Uterus (tissue), 4 donors: ENCODE measurements around the gene CABP5. TPM values are rescaled to one million over a fixed set of nuclear protein-coding genes. Genes with fewer than 3 reads are reported as not detected.

Experiments used
- DNase-seq, 2 donors: peaks; one replicate each; pipeline ENCODE4 v3.0.0-alpha.2; 2019 to 2020
- H3K27ac ChIP-seq, 2 donors: fragments of 200-600 bp; sonication (generic); 1 replicate in 1 of 2; 2 replicates in 1 of 2; pipeline ENCODE4 v1.5.1; 2016 to 2018
- H3K27me3 ChIP-seq, 2 donors: fragments of 200-600 bp; sonication (generic); one replicate each; pipeline ENCODE4 v1.5.1; 2018 to 2019; ENCODE audit warnings: control low read depth in 1 of 2
- H3K36me3 ChIP-seq, 2 donors: fragments of 200-600 bp; sonication (generic); one replicate each; pipeline ENCODE4 v1.5.1; 2019; ENCODE audit warnings: control low read depth in 1 of 2
- H3K4me1 ChIP-seq, 2 donors: fragments of 200-600 bp; sonication (generic); one replicate each; pipeline ENCODE4 v1.5.1; 2018 to 2019; ENCODE audit warnings: control low read depth in 1 of 2
- H3K4me3 ChIP-seq, 2 donors: fragments of 200-600 bp; sonication (generic); 1 replicate in 1 of 2; 2 replicates in 1 of 2; pipeline ENCODE4 v1.5.1; 2018 to 2019; ENCODE audit warnings: mild to moderate bottlenecking in 1 of 2
- H3K9me3 ChIP-seq, 2 donors: fragments of 200-600 bp; sonication (generic); one replicate each; pipeline ENCODE4 v1.5.1; 2019; ENCODE audit warnings: control low read depth in 1 of 2
- CTCF ChIP-seq, 4 experiments: fragments of 200-600 bp in 2 of 4; fragments of 450-650 bp in 2 of 4; sonication (generic) in 2 of 4; IDR thresholded peaks; one replicate each; pipeline ENCODE4 v1.5.1; 2016 to 2019; ENCODE audit warnings: antibody characterized with exemption in 4 of 4, mild to moderate bottlenecking in 2 of 4, moderate library complexity in 1 of 4
- POLR2A ChIP-seq, 2 donors: fragments of 450-650 bp; IDR thresholded peaks; one replicate each; pipeline ENCODE4 v1.6.1; 2016; ENCODE audit warnings: antibody characterized with exemption in 2 of 2, mild to moderate bottlenecking in 1 of 2, moderate library complexity in 1 of 2
- intact Hi-C: fragments of 100-400 bp; cut with DNase I; formaldehyde crosslinking; loops from one replicate; pipeline ENCODE4 v1.15.1; 2023; ENCODE audit warnings: low total_unique reads
- total RNA-seq, 4 donors: library from RNA; depleted of rRNA in 3 of 4; stranded (reverse); fragments of >200 nt in 3 of 4; gene quantifications; one replicate each; pipeline versions ENCODE4 v1.1.0 to v1.2.4, GENCODE V29; 2014 to 2023
- donor health status: DM: yes; HTN: yes; CAD: no.

Gene CABP5
- total RNA-seq, 4 donors from 2014 or later, result not detected

GRCh38 chr19:48010932-48011758 is 32.7 kb downstream of the CABP5 start:
- no peak overlapping the region for H3K4me3 ChIP-seq
- no peak for TF ChIP-seq CTCF (IDR thresholded peaks at IDR 0.05)
- no peak for TF ChIP-seq POLR2A (IDR thresholded peaks at IDR 0.05)
- no peaks in the 10 kb centered on the region for H3K4me1 ChIP-seq
- H3K36me3 ChIP-seq, result no peaks in the 10 kb centered on the region
- no peak overlapping the region for H3K27ac ChIP-seq
- DNase-seq, result no peak
- no peaks in the 10 kb centered on the region for H3K9me3 ChIP-seq
- H3K27me3 ChIP-seq, result no peaks in the 10 kb centered on the region
- intact Hi-C loops, result no loop called here

- Histone ChIP-seq H3K9me3 (no peaks in the 10 kb centered on the region), H3K4me1 (no peaks in the 10 kb centered on the region), H3K27ac (no peak overlapping the region), H3K36me3 (no peaks in the 10 kb centered on the region), H3K27me3 (no peaks in the 10 kb centered on the region), H3K4me3 (no peak overlapping the region)
- TF ChIP-seq POLR2A (IDR thresholded peaks at IDR 0.05) (no peak), CTCF (IDR thresholded peaks at IDR 0.05) (no peak)
- no peak for DNase-seq
- intact Hi-C loops, result no loop called here
These were observed 37.1 kb downstream of the CABP5 start for GRCh38 chr19:48006762-48007161.

GRCh38 chr19:48004236-48004635 is 39.6 kb downstream of the CABP5 start:
- no peak overlapping the region for H3K4me3 ChIP-seq
- no peaks in the 10 kb centered on the region for H3K36me3 ChIP-seq
- intact Hi-C loops, result no loop called here
- no peaks in the 10 kb centered on the region for H3K4me1 ChIP-seq
- TF ChIP-seq CTCF (IDR thresholded peaks at IDR 0.05) (no peak), POLR2A (IDR thresholded peaks at IDR 0.05) (no peak)
- no peak for DNase-seq
- H3K27me3 ChIP-seq, result no peaks in the 10 kb centered on the region
- no peaks in the 10 kb centered on the region for H3K9me3 ChIP-seq
- H3K27ac ChIP-seq, result no peak overlapping the region

- H3K27me3 ChIP-seq, result no peaks in the 10 kb centered on the region
- H3K36me3 ChIP-seq, result no peaks in the 10 kb centered on the region
- no peak for TF ChIP-seq POLR2A (IDR thresholded peaks at IDR 0.05)
- TF ChIP-seq CTCF (IDR thresholded peaks at IDR 0.05), result no peak
- no peak overlapping the region for H3K27ac ChIP-seq
- intact Hi-C loops, result no loop called here
- H3K4me1 ChIP-seq, result no peaks in the 10 kb centered on the region
- no peak for DNase-seq
- no peak overlapping the region for H3K4me3 ChIP-seq
- no peaks in the 10 kb centered on the region for H3K9me3 ChIP-seq
These were observed 43.0 kb downstream of the CABP5 start for GRCh38 chr19:48000846-48001245.

DNA sequence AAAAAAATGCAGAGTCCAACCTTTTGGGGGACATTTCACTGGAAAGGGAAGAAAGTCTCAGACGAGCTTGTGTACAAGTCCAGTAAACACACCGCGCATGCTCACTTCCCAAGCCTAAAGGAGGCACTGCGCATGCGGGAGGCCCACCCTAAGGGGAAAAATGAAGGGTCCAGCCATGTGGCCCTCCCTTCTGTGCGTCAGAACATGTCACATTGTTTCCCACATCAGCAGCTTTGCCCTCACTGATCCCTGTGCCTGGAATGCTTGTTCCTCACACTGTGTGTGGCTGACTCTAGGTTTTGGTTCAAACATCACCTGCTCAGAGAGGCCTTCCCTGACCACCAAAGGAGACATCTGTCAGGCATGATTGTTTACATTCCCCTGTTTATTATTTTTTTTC is 45.1 kb downstream of the CABP5 start:
- Histone ChIP-seq H3K4me3 (no peak overlapping the region), H3K9me3 (no peaks in the 10 kb centered on the region), H3K27ac (no peak overlapping the region), H3K4me1 (no peaks in the 10 kb centered on the region), H3K27me3 (no peaks in the 10 kb centered on the region), H3K36me3 (no peaks in the 10 kb centered on the region)
- no peak for DNase-seq
- intact Hi-C loops, result no loop called here
- TF ChIP-seq CTCF (IDR thresholded peaks at IDR 0.05) (no peak), POLR2A (IDR thresholded peaks at IDR 0.05) (no peak)
